Occipital lobe (tissue), 2 donors: ENCODE measurements around the gene TUBG2. TPM values are rescaled to one million over a fixed set of nuclear protein-coding genes. Genes with fewer than 3 reads are reported as not detected.
"Not testable (repeated sequence)": the region's sequence is repeated elsewhere in the genome, so short reads cannot be mapped to it uniquely, and the experiment has no call there.

Experiments used
- DNase-seq: peaks from one replicate; lab custom pipeline; 2025; lab: John Stamatoyannopoulos, UW
- total RNA-seq: library from RNA; depleted of rRNA; stranded (reverse); fragments of >200 nt; gene quantifications from one replicate; pipeline ENCODE4 v1.2.3, GENCODE V29; 2014

The TUBG2 gene
- total RNA-seq, 1 donor from 2014 or later: 9.4 TPM

DNA sequence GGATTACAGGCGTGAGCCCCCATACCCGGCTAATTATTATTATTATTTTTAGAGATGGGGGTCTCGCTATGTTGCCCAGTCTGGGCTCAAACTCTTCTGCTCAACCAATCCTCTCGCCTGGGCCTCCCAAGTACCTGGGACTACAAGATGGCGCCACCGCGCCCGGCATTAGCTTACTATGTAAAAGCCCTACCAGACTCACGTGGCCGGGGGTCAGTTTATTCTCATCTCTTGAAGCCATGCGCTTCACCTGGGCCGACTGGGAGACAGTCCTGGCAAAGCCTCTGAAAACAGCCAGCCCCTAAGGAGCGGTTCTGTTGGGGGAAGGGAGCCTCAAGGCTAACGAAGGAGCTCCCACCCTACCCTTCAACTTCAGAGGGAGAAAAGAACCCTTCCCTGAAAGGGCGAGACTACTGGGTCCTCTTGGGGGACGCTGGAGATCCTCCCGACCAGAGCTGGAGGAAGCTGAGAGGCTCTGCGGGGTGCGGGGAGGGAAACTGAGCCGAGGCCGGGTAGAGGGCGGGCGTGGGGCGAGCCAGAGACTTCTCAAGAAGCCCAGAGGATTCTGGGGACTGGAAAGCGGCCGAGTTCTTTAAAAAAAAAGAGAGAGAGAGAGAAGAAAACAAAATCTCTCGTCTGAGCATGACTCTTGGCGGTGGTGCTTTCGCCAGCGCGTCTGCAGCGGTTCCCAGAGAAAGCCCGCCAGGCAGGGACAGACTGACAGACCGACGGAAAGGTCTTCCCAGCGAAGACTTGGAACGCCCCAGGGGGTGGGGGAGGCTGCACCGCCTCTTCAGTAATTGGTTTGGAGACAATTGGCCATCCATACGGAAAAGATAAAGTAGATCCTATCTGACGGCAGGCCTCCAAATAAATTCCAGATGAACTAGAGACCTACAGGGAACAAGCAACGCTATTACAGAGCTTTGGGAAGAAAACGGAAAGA is 5.6 kb upstream of the TUBG2 start:
- DNase-seq: no peak

DNA sequence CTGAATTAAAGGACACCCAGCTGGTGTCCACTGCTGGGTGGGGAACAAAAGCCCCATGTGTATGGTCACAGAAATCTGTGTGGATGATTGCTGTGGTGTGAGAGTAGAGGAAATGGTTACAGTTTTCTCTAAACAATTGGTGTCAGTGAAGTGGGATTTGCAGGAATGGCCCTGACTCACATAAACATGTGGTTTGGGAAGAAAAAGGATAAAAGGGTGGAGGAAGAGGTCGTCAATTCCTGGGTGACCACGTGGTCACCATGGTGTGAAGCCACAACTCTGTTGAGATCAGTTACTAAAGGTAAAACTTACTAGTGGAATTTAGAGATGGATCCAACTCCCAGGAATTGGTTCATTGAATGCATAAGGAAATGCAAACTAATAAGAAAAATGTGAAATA is 3.6 kb upstream of the TUBG2 start:
- DNase-seq: no peak

DNA sequence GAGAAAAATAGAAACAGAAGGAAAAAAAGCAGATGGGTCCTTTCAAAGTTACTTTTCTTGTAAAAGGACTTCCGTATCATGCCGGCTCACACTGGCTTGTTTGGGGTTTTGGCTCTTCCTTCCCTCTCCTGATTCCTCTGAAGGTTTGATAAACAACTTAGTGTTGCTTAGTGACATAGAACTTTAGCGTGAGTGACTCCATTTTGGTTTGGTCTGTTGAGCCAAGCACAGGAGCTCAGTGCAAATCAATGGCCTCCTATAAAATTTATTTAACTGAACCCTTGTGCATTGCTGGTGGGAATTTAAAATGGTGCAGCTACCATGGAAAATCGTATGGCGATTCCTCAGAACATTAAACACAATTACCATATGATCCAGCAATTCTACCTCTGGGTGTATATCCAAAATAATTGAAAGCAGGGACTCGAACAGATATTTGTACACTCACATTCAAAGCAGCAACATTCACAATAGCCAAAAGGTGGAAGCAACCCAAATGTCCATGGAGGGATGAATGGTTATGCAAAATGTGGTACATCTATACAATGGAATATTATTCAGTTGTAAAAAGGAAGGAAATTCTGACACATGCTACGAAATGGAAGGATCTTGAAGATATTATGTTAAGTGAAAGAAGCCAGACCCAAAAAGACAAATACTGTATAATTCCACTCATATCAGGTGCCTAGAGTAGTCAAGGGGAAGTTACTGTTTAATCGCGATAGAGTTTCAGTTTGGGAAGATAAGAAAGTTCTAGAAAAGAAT is 1.1 kb upstream of the TUBG2 start:
- no peak for DNase-seq

DNA sequence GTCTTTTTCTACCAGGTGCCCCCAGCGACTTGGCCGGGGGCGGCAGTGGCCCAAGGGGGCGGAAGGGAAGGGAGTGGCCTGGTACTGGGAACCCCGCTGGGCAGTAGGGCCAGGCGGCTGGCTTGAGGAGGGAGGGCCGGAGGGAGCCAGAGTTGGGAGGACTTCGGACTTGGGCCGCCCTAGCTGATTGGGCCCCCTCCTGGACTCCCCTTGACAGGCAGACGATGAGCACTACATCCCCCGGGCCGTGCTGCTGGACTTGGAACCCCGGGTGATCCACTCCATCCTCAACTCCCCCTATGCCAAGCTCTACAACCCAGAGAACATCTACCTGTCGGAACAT is 819 bp downstream of the TUBG2 start:
- not testable (repeated sequence) for DNase-seq

DNA sequence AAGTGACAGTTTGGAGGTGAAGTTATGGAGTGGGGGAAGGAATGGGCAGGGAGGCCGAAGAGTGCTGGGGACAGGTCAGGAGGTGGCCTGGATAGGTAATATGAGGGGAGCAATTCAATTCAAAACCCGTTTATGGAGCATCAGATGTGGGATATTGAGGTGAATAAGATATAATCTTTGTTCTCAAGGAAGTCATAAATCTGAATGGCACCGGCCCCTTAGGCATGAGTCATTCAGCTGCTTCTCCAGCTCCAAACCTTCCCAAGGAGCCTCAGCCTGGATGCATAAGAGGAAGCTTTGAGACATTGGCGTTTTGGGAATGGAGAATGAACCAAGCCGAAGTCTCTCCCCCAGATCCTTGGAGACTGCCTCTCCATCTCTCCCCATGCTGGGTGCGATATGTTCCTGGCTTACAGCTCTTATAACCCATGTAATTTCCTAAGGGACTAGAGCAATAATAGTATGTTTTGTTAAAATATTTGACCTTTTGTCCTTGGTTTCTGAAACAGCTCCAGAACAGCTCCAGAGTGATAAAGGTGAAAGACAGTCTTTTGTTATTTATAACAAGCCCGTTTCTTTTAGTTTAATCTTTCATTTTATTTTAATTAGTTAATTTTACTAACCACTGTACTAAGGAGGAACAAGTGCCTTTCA is 1.7 kb downstream of the TUBG2 start:
- DNase-seq: no peak

DNA sequence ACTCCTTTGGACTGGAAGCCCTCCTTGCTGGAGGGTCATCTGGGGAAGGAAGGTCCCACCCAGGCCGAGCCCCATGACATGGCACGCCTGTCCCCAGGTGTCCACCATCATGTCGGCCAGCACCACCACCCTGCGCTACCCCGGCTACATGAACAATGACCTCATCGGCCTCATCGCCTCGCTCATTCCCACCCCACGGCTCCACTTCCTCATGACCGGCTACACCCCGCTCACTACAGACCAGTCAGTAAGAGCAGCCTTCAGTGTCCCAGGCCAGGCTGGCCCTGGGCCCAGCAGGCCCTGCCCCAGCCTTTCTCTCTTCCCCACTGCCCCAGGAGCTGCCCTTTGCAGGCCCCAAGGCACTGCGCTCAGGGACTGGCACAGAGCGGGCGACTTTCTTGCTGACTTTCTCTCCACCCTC is 6.5 kb downstream of the TUBG2 start:
- no peak for DNase-seq

DNA sequence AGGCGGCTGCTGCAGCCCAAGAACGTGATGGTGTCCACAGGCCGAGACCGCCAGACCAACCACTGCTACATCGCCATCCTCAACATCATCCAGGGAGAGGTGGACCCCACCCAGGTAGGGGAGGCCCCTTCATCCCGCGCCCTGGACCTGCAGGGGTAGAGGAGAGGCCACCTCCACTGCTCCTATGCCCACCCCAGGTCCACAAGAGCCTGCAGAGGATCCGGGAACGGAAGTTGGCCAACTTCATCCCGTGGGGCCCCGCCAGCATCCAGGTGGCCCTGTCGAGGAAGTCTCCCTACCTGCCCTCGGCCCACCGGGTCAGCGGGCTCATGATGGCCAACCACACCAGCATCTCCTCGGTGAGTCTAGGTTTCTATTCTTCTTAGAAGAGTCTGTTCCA is 7.0 kb downstream of the TUBG2 start:
- DNase-seq: not testable (repeated sequence)

DNA sequence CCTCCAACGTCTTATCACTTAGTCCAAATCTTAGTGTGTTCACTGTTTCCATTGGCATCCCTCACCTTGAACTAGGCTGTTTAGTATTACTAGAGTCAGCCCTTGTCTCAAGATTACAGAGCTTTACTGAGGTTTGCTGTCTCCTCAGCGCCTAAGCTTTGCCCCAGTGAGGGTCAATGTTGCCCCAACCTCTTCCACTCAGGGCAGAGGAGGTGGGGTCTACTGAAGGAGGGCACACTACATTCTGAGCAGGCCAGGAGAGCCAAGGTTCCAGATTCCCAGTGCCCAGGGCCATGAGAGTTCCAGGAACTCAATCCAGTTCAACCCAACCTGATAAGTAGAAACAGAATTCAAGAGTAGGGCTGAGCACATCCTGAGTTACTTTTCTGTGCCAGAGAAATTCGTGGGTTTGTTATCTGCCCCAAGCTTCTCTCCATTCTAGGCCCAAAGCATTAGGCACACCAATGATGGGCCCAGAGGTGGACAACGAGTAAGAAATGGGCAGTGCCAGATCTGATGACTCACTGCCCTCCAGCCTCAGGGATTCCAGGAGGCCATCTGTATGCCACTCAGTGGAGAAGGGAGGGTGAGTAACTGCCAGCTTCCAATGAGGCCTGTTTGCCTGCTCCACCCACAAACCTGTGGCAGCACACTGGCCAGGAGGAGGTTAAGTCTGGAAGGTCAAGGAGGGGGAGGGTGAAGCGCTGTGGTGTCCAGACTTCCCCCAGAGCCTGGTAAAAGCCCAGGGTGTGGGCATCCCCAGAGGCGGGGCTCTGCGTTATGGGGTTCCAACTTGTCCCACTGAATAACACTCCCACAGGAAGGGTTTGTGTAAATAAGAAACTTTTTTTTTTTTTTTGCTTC is 8.2 kb downstream of the TUBG2 start:
- no peak for DNase-seq

DNA sequence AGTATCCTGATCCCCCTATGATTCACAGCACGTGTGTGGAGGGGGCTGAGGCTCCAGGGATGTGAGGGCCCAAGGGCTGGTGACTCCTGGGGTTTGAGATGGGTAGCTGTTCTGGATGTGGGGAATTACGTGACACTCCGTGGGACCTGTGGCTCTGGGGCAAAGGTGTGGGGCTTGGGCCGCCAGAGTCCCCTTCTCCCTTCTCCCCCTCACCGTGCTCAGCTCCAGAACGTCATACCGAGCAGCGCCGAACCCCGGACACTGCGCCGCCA is 10.6 kb downstream of the TUBG2 start:
- no peak for DNase-seq

DNA sequence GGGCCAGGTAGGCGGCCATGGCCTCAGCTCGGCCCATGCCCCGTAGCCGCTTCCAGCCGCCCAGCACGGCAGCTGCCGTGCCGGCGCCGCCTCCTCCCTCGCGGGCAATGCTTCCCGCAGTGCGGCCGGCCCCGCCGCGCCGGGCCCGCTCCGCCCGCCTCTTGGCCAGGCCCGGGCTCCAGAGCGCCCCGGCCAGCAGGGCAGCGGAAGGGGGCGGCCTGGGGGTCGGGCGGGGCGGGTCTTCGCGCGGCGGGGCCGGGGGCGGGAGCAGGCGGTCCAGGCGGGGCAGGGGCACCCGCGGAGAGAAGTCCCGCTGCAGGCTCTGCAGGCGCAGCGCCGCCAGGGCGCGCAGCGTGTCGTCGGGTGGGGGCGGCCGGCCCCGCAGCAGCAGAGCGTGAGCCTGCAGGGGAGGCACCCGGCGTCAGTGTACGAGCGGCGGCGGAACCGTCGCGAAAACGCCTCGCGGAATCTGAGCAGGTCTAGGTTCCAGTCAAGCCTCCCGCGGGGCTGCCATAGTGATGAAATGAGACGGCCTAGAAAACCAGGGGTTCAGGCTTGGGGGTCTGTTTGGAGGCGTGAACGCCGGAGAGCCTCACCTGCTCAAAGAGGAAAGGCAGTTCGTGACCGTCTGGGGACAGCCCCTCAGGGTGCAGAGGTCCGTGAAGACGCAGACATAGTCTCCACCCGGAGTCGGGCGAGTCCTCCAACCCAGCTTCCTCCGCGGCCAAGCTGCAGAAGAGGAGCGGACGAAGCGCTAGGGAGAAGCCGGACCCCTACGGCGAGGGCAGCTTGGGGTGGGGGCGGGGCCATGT is 11.1 kb downstream of the TUBG2 start:
- no peak for DNase-seq

DNA sequence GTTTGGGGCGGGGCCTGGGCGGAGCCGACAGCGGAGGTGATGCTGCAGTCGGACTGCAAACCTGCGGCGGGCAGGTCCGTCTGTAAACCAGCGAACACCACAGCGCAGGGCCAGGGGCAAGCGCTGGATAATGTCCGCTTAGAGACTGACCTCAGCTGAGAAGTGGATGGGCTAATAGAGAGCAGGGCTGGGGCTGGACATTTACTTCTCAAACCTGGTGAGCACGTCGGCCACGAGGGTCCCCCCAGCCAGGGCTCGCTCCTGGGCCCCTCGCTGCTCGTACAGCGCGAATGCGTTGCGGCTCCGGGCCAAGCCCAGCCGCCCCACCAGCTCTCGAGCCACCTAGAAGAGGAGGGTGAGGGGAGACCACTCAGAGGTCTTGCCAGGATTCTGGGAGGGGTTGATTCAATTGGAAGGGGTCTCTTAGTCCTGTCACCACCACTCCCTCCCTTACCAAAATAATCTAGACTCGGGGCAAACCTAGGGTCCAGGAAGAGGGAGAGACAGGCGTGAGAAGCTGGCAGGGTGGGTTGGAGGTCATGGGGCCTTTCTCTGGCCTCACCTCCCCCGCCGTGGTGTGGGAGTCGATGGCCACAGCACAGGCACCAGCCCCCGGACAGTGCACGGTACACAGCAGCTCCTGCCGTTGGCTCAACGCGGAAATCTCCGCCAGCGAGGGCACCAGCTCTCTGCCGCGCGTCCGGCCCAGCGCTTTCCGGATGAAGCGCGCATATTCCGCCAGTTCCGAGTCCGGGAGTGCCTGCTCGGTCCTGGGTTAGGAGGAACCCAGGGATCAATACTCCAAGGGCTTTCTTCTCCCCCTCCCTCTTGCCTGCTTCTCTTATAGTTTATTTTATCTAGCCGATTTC is 11.9 kb downstream of the TUBG2 start:
- DNase-seq: no peak

DNA sequence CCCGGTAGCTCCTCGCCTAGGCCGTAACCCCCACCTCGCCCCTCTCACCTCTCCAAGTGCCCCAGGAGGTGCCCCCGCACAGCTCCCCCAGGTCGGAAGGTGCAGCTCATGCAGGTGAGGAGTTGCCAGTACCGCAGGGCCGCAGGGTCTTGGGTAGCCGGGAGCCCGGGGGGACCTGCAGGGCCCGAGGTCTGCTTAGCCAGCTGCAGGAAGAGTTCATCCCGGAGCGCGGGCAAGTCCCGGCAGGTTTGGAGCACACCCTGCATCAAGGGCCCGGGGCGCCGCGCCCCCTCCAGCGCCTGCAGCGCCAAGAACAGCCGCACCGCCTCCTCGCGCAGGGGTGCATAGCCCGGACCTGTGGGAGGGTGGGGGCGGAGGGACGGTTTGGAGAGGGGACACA is 13.0 kb downstream of the TUBG2 start:
- DNase-seq: no peak

DNA sequence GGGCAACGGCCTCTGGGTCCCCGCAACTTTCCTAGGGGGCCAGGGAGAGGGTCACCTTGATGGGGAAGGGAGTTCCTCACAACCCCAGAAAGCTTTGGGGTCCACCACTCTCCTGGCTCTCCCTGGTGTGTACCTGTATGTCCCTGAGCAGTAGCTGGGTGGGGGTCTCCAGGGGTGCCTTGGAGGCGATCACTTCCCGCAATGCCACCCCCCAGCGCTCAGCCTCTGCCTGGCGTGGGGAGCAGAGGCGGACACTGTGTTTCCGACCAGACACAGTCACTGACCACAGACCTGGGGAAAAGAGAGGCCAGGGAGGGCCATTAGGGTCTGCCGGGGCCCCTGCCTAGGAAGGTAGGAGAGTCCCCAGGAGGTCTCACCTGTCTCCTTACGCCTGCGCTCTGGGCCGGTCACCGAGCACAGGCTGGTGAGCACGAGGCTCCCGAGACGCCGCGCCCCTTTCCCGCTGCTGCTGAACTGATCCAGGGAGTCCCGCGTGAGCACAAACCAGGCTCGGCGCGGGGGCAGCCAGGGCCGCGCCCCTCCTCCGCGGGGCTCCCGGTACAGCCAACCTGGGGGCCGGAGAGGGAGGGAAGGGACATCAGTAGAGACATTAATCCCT is 14.3 kb downstream of the TUBG2 start:
- no peak for DNase-seq

DNA sequence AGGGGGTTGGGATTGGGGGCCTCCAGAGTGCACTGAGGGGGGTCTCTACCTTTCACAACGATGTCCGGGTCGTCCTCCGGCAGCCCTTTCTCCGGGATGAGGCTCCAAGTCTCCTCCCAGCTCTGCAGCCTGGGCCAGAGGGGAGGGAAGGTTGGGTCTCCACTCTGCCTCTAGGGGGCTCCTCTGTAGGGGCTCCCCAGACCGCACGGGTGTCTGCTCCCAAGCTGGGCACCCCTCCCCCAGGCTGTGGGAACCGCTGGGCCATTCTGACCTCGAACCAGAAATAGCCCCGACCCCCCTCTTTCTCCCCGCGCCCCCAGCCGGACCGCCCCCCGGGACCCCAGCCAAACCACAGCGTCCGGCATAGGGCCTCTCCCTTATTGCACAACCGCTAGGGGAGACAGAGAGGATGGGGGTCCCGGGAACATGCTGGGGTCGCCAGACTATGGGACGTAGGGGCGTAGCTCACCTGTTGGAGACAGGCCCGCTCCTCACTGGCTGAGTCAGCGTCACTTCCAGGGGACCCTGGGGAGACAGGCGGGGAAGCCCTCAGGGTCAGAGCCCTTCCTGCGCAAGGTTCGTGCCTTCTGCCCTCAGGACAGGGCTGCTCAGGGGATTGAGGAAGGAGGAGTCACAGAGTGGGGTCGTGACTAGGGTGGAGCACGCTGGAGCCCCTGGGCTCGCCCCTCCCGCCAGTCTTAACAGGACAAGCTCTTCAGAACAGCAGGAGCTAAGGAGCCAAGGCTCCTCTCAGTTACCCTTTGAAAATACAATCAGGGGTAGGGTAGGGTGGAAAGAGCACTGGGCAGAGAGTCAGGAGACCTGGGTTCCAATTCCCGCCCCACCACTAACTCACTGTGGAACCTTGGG is 15.0 kb downstream of the TUBG2 start:
- no peak for DNase-seq

DNA sequence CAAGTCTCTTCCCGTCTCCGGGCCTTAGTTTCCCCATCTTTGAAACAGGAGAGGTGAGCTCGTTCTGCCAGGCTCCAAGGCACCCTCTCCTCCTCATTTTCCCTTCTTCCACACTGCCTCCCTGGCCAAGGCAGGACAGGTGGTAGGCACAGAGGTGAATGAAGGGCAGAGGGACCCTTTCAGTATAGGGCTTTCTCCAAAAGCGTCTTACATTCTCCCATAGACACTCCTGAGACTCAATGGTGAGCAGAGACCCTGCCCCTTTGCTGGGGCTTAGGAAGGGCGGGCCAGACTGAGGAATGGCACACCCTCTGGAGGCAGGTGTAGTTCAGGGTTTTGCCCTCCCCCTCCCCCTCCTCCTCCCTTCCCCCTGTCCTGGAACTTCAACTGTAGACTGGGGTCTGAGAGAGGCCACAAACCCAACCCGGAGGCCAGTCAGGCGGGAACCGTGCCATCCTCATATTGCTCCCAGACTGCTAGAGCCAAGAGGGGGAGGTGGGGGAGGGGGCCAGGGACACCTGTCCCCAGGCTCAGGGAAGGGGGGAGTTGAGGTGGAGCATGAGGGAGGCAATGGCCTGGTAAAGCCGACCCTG is 15.8 kb downstream of the TUBG2 start:
- no peak for DNase-seq

DNA sequence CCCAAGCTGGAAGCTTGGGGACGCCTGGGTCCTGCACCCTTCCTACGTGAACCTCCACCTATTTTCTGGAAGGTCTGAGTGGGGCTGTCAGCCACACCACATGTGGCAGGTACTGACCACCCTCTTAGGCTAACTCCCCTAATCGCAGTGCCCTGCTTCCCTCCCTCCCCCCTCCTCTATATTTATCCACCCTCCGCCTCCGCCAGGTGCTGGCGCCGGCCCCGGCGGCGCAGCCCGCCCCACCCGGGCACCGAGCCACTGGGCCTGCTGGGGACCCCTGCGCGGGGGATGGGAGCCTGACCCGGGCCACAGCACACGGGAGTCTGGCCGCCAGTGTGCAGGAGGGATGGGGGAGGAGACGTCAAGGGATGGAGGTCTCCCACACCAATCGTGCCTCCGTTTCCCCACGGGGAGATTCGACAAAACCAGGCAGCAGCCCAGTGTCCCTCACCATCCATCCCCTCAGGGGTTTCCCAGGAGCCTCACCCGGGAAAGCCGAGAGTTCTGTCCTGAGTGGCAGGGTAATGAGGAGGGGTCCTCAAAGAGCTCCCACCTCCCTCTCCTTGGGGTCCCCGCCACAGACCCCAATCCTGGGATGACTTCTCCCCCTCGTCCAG is 16.4 kb downstream of the TUBG2 start:
- DNase-seq: no peak

DNA sequence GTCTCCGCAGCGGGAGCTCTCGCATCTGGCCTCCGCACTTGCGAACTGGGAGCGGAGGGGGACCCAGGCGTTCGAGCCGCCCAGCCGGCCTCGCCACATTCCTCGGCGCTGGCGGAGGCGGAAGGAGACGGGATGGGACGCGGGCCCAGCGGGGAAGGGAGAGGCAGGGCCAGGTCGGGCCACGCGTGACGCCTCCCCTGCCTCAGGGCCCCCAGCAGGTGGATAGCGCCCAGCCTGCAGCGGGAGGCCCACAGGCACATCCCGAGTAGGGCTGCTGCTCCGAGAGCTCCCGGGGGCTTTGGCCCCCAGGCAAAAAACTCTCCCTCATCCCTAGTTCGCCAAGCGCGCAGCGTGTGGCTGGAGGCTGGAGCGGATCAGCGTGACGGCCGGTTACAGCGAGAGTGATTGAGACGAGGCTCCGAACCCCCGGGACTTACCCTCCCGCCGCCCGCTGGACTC is 16.9 kb downstream of the TUBG2 start:
- DNase-seq: no peak
